Cerebellar cortex (tissue), 1 donor: ENCODE results near the gene IL3.

Source experiments
- DNase-seq: peaks from one replicate; pipeline ENCODE4 v3.0.0-alpha.2; 2015; ENCODE audit warnings: low spot score

IL3 gene, protein sequence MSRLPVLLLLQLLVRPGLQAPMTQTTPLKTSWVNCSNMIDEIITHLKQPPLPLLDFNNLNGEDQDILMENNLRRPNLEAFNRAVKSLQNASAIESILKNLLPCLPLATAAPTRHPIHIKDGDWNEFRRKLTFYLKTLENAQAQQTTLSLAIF

DNA sequence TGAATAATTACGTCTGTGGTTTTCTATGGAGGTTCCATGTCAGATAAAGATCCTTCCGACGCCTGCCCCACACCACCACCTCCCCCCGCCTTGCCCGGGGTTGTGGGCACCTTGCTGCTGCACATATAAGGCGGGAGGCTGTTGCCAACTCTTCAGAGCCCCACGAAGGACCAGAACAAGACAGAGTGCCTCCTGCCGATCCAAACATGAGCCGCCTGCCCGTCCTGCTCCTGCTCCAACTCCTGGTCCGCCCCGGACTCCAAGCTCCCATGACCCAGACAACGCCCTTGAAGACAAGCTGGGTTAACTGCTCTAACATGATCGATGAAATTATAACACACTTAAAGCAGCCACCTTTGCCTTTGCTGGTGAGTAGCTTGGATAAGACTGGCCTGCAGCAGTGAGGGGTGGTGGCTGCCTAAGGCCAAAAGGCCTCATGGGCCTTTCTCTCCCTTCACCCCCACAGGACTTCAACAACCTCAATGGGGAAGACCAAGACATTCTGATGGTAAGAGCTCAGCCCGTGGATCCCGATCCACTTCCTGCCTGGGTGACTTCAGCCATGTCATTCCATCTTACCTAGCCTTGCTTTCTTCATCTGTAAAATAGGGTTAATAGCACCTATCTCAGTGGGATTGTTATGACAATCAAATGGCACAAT is at the start of gene IL3:
IL3 (plus strand) TSS at position 155 of the 661 bp plus-strand sequence; CDS start at position 207, 52 bp downstream.
- DNase-seq: no peak

DNA sequence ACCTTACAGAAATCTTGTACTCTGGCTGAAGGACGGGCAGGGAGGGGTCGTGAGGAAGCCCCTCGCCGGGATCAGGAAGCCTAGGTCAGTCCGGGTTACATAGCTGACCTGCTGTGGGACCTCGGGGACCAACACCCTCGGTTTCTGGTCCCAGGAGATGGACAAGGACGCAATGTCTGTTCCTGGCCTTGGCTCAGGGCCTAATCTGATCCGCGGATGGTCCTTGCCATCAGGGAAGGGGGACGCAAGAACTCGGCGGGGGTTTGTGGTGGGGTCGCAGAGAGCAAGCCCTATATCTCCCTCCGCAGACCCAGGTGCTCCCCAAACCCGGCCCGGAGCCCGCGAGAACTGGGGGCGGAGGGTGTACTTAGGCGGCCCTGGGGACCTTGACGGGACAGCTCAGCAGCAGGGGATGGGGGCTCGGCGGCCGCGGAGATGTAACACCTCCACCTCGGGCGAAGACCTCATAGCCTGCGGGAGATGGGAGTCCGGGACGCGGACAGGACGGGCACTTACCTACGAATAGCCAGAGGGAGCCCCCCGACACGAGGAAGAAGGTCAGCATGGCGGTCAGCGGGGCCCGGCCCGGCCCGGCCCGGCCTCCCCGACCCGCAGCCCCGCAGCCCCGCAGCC is 49.4 kb upstream of the IL3 start:
- DNase-seq: peak; percentile 16

DNA sequence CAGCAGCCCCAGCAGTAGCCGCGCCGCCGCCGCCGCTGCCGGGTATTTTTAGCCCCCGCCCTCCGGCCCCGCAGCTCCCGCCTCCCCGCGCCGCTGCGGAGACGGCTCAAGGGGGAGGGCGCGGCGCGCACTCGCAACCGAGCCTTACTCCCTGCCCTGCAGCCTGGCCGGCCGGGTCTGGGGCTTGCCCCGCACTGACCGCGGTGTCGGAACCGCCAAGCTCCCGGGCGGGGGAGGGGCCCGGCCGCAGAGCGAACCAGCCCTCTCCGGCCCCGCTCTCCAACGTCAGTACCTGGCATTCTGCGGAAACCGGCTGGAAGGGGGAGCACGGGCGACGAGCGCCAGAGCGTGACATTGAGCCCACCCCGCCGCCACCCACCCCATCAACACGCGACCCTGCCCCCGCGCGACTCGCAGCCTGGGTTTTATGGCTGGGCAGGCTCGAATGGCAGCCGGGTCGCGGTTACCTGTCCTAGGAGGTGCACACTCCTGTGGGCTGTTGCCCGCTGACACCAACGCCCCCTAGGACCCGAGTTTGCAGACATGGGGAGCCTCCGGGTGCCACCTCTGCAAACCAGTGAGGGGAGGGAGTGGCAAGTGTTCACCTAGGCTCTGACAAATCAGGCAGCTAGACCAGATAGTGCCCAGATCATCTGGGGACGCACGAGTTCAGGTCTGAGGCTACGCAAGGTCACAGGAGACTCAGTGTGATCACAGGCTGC is 48.7 kb upstream of the IL3 start, which contains the start of gene ACSL6:
ACSL6 (minus strand) TSS at position 37 of the 722 bp plus-strand sequence. CDS start 105 bp downstream, outside the sequence.
- peak; percentile 56 for DNase-seq

DNA sequence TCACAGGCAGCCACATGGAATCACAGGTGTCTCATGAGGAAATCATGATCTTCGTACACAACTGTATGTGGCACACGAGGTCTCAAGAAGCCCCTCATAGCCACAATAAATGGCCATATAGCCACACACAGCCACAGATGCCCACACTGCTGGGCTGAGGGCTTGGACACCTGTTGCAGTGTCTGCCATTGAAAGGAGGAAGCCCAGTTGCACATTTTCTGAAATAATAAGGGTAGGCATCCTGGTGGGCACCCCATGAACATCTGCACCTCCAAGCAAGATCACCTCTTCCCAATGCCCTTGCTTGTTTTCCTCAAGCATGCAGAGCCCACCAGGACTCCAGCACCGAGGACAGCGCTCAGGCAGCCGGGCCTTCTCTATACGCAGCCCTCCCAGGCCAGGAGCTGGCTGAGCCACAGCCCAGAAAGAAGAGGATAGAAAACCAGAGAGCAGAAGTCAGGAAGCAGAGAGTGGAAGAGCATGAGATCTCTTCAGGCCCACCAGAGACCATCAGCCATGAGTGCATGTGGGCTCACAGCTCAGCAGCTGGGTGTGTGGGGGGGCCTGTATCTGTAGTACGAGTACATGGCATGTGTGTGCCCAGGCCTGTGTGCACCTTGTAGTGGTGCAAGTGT is 48.0 kb upstream of the IL3 start:
- DNase-seq: no peak

DNA sequence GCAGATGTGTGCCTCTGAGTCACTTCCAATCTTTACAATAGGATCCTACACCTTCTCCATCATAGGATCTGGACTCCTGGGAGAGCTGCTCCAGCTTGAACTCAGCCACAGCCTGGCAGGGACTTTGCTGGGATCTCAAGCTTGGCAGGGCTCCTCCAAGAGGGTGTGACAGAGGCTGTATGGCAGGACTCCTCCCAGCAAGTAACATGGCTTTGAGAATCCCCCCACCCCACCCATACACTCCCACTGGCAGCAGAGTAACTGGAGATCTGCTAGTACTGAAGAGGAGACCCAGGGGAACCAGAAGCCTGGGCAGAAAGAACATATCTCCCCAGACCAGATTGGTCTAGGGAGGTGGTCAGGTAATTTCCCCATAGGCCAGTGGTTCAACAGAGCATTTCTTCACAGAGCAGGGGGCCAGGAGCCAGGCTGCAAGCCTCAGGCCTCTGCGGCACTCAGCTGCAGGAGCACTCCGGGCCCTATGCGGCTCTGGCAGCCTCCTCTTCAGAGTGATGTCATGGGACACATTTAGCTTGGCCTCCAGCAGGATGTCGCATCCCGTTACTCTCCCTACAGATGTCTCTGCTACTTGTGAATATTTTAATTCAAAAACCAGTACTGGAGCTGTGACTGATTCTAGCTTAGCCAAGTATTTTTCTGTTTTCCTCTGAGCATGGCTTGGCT is 47.3 kb upstream of the IL3 start:
- DNase-seq: peak; percentile 52

DNA sequence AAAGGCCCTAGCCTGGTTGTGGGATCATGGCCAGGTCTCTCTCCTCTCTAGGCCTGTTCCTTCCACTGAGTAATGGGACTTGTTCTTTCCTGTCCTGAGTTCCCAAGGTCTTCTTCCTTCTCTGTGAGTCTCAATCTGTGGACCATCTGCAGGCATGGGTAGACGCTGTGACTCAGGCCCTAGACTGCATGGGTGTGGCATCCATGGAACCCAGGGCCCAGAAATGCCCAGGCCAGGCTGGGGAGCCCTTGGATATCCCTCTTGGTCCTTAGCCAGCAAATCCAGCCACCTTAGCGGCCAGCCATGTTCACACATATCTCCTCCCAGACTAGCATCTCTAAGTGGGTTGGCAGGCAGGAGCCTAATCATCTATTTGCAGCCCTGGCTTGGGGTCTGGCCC is 46.7 kb upstream of the IL3 start:
- DNase-seq: no peak

DNA sequence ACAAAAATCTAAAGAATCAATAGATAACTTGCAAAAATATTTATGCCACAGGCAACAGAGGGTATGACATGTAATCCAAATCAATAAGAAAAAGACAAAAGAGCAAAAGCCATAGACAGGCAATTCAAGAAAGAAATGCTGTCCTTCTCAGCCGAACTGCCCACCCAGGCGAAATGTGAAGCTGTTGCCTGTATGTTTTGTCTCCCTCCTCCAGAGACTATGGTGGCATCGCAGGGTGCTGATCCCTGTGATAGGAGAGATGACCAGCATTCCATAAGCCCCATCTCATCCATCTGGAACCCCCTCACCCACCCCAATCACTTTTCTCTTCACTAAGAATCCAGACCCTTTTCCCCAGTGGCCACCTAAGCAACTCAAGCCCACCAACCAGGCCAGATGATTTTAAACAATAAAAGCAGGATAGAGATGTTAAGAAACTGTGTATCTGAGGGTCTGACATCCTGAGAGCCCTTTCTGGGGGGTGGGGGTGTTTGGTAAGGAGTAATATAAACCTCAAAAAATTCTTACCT is 43.7 kb upstream of the IL3 start:
- DNase-seq: no peak

DNA sequence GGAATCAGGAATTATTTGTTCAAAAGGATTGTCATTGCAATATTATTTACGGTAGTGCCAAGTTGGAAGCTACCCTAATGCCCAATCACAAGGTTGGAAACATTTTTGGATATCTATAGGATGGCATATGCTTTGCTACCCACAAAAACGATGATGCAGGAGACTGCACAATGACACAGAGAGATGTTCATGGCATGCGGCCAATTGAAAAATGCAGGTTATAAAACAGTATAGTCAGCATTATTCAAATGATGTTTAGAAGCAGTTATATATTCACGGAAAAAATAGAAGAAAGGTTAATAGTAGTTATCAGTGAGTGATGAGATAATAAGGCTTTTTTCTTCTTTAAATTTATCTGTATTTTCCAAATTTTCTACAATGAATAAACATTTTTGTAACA is 43.1 kb upstream of the IL3 start:
- no peak for DNase-seq

DNA sequence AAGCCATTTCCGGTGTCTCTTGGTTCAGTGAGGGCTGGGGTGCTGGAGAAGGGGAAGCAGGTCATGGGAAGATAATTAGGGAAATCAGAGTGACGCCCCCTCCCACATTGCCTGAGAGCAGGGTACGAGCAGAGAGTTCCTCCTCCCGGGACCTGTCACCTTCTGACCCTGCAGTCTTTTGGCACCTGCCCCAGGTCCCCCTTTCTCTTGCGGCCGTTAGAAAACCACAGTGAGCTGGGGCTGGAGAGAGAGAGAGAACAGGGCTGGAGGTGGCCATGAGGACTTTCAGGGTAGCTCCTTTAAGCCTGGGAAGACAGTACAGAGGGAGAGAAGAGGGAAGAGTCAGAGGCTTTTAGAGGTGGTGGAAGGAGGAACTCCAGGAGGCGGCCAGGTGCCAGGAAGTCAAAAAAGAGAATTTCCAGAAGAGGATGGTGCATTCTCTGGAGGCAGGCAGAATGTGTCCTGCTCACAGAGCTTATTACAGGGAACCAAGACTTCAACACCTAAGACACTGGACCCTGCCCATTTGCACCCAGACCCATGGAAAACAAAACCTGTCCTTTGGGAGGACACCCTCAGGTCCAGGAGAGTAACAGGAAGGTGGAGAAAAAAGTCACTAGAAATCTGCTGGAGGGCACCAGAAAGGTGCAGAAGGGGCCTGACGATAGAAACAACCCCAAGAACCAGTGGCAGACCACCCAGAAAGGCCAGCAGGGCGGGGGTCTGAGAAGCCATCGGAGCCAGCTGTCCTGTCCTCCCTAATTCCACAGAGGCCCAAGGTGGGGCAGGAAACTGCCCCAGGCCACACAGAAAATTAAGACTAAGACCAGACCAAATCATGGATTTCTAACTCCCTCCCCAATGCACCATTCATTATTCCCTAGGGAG is 42.5 kb upstream of the IL3 start:
- DNase-seq: no peak

DNA sequence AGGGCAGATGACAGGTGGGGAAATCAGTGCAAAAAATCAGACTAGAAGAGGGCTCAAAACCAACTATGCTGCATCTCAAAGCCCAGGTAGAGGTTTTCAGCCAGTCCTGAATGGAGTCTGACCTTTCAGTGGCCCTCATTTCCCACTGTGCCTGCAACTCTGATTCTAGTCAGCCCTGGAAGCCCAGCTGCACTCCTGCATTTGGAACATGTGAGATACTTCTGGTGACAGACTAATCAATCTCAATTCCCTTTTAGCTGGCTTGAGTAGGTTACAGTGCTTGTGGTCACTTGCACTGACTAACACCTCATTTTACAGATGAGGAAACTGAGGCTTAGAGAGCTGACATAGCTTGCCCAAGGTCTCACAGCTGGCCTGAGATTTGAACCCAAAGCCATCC is 41.1 kb upstream of the IL3 start:
- DNase-seq: no peak

DNA sequence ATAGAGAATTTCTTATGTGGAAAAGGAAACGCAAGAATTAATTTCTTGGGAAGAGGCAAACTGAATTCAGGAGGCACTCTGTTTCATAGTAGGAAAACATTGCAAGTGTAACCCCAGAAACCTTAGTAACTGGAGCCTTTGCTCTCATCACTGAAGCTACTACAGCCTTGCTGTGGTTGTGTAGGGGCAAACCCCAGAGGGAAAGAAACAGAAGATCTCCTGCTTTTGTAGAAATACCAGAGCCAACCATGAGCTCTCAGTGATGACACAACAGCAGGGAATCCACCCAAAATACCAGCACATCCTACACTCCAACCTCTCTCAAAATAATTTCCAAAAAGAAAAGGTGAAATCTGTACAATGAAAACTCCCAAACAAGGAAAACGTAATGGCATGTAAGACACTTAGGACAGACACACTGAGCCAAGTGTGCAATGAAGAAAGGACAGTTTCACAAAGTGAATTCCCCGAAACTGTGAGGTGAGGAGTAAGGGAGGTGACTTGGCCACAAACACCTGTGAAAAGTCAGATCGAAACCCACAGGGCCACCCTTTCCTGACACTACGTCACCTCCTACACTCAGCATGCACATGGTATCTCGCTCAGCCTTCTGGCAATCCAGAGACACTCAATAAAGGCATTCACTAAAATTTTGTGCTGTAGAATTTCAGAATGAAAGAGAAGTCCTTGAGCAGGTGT is 40.4 kb upstream of the IL3 start:
- no peak for DNase-seq

DNA sequence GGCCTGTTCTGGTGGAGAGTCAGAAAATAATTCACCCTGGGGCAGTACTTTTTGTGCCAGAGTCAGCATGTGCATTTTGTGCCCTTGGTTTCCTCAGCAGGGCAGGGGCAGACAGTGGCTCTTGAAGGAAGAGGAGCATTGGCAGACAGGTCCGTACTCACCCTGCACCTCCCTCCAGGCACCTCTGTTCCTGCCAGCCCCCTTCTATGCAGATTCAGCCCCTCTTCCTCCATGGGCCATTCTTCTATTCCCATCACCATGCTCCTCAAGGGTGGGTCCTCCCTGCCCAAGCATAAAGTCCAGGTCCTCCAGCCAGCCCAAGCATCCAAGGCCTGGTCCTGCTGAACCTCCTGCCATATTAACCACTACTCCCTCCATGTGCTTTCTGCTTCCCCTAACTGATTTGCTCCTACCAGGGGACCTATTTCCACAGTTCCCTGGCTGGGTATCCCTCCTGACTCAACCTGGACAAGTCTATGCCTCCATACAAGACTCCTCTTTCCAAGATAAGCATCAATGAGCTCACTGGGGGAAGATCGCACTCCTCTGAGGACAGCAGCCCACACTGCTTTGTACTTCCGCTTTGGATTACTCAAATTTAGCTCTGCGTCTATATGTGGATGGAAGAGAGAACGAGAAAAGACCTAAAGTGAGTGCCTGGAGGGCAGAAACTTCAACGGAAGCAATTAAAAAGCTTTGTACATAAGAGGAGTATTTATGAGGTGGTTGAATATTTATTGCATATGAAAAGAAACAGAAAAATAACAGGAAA is 39.7 kb upstream of the IL3 start:
- DNase-seq: no peak

DNA sequence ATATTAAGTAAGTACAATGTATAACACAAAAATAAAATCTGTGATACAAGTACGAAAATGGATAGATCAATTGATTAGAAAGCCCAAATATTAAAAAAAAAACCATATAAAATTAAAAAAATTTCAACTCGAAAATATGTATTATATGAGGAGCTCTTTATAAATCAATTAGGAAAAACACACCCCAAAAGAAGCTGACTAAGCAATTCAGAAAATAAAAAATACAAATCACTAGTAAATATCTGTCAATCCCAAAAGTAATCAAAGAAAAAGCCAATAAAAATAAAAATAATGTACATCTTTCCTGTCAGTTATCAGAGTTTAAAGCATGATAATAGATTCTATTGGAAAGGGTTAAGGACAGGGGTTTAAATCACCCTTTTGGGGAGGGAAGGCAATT is 38.8 kb upstream of the IL3 start:
- no peak for DNase-seq

DNA sequence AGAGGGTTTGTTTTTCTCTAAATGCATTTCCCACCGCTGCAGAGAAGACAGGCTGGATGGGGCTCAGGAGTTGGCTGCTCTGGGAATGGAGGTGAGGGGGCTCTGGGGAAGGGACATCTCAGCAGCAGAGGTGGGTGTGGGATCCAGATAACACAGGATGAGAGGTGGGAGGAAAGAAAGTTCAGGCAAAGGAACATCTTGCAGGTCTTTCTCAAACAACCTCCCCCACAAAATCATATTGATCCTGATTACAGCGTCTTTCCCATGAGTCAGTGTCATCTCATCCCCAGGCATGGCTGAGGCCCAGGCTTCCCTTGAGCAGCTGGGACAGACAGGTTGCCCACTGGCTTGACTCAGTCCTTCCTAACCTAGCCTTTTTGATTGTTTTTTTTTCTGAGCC is 37.7 kb upstream of the IL3 start:
- no peak for DNase-seq

DNA sequence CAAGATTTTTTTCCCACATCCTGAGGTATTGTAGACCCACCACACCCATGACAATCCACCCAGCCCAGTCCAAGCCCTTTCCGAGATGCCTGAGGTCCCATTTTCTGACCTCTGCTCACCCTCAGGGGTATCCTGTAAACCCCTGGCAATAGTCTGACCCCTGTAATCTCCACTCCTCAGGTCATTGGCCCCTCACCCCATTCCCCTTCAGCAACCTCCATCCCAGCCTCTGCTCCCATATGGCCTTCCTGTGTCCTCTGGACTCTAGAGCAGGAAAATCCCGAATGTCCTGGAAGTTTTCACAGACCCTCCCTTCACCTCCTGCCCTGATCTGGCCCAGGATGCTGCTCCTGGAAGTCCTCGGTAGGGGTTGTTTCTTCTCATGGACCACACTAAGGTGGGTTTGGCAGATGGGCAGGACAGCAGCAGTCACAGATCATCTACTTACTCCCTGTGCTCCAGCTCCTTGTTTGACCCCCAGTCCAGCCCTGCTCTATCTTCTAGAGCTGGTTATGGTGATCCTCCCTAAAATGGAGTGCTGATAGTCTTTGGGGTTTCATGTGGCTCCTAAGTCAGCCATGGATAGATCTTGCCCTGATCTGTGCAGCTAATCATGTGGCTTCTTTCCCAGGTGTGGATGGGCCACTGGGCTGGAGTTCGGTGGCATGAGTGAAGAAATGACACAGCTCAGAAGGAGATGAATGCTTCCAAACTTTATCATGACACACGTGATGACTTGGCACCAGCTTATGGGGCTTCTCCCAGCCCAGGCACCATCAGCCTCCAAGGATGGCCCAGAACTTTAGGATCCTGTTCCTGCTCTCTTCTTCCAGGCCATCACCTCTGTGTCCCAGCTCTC is 37.0 kb upstream of the IL3 start:
- DNase-seq: no peak

DNA sequence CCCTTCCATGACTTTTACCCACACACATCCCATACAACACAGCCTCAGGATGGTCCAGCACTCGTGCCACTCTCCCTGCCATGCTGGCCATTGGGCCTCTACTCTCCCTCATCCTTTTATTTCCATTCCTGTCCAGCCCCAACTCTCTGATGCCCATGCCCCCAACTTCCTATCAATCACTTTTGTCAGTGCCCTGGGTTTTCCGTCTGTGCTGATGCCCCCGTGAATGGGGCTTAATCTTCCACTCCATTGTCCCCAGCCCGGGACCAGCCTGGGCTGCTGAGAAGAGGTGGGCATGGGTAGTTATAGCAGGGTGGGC is 36.4 kb upstream of the IL3 start:
- DNase-seq: no peak

DNA sequence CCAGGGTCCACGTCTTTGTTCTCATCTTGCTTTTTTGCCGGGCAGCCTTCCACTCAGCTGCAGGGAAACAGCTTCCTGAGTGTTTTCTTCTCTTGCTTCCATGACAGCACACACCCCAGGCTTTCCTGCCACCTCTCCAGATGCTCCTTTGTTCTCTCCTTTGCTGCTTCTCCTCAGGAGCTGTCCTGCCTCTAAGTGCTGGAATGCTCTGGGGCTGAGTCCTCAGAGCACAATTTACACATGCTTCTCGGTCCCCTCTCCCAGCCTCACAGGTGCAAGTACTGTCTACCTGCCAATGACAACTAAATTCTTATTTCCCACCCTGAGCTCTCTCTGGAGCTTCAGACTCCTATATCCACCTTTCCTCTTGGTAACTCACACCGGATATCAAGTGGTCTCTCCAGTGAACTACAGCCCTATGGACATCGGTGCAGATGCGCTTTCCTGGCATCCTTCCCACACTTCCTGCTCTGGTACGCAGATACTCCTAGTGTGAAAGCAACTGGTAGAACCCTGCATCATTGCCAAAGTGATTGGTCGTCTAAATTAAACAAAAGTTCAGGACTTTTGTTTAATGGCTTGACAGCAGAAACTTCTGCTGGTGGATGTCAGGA is 35.6 kb upstream of the IL3 start:
- DNase-seq: no peak
